Activated naive CD4-positive, alpha-beta T cell treated with anti-CD3 and anti-CD28 coated beads, Interleukin-2, amount 50 U/mL, for 16 hours (primary cell): Measurements from ENCODE around the gene FLG2.
"Not testable (repeated sequence)": the region's sequence is repeated elsewhere in the genome, so short reads cannot be mapped to it uniquely, and the experiment has no call there.

Experiments used
- DNase-seq: peaks from one replicate; pipeline ENCODE4 v3.0.0-alpha.2; 2020

Gene FLG2

DNA sequence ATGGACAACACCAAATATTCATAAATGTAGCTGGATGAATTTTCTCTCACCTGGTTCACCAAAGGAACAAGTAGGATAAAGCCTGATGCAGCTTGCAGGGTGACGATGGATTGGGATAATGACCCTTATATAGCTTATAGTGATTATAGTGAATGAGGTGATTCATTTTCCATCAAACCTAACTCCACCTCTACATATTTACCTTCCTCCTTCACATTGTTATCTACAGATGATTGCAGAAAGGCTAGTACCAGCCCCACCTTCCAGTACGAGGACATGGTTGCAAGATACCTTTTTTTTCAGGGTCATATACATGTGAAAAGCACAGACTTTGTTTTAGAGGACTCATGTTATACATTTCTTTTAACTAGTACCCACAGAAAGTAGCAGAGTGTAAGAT is at the start of gene FLG2:
FLG2 (minus strand) TSS at position 101 of the 400 bp plus-strand sequence. CDS start 1,122 bp downstream, outside the sequence.
- no peak for DNase-seq

DNA sequence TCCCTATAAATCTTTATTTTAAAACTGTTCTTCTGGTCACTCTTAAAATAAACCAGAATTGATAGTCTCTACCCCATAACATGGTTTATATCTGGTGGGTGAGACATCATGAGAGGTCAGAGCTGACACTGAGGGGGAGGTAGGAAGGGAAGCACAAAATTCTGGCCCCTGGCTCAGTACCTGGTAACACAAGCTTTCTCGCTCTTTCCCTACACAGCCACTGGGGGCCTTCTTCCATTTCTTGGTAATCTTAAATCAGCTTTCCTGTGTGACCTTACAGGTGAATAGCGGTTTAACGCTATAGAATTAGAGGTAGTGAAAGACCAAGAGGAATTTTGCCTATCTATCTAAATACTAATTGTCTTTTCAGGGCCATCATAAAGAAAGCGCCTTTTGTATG is 48.9 kb upstream of the FLG2 start:
- DNase-seq: no peak

DNA sequence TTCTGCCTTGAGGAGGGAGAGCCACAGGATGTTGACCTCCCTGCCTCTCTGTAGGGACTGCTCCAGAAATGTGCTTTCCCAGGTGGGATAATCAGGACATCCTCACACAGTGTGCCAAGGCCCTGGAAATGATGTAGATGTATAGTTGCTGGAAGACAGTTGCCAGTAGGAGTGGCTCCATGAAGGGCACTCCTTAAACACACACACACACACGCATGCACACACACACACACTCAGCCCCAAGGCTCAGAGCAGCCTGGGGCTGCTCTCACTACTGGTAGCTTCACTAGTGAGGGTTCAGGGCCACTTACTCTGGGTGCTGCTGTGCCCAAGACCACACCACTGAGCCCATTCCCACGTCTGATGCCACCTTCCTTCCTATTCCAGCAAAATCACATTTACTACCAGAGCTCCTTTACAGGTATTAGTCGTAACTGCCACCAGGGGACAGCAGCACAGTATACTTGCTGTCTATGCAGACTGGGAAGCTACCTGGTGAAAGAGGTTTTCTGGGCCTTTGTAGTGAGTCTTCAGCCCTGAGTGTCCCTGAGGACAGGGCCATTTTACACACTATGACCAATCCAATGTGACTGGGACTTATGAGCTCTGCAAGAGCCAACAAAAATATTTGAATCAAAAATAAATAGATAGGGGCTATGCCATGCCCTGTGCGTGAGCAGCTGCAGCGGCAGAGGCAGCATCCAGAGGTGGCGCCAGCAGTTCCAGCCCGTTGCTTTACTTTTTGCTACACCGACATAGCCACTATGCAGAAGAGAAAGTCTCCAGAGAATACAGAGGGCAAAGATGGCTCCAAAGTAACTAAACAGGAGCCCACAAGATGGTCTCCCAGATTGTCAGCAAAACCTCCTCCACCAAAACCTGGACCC is 39.2 kb upstream of the FLG2 start:
- DNase-seq: no peak

DNA sequence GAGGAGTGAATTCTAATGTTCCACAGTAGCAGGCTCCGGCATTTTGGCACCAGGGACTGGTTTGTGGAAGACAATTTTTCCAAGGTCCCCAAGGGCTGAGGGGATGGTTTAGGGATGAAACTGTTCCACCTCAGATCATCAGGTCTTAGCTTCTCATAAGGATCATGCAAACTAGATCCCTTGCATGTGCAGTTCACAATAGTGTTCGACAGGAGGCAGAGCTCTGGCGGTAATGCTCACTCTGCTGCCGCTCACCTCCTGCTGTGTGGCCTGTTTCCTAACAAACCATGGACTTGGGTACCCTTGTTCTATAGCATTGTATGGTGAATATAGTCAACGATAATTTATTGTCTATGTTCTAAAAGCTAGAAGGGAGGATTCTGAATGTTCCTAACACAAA is 37.7 kb upstream of the FLG2 start:
- no peak for DNase-seq

DNA sequence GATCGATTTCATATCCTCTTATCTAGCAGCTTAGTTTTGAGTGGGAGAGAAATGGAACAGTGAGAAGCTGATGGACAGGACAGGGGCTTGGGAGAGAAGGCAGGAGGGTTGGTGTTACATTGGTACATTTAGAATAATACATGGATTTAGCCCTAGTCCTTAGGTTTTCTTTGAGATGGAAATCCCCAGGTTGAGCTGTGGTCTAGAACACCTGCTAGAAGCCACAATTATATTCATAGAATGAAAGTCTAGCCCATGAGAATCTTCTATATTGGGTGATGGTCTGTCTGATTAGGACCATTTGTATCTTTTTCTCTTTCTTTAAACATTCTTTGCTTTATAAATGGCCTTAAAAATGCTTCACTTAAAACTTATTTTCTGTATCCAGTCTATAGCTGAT is 34.3 kb upstream of the FLG2 start:
- no peak for DNase-seq

DNA sequence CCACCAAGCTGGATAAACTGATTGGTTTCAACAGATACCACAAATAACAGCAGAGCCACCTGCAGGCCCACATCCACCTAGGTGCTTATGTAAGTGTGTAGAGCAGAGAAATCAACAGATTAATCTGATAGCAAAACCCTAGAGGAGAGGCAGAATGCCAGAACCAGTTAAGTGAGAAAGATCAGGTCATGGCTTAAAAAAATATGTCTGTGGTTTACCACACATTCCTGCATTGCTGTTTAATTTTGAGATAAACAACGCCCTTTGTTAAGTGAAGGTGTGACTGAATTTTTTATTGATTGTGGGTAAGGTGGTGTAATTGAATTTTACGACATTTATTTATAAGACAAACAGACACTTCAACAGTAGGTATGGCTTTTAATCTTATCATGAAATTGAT is 33.1 kb upstream of the FLG2 start:
- DNase-seq: no peak

DNA sequence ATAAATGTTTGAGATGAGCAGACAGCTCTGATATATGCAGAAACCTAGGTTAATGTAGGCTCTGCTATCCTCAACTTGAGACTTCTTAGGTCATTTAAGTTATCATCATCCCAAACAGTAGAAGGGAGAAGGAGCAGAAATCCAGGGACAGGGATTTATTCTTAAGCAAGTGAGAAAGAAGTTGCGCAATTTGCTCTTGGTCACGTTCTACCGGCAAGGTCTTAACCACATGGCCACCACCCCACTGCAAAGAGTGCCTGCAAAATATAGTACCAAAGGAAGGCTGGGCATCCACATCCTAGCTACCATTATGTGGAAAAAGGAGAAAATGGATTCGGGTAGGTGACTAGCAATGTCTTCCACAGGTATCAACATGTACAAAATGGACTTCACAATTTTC is 29.1 kb upstream of the FLG2 start:
- DNase-seq: no peak

DNA sequence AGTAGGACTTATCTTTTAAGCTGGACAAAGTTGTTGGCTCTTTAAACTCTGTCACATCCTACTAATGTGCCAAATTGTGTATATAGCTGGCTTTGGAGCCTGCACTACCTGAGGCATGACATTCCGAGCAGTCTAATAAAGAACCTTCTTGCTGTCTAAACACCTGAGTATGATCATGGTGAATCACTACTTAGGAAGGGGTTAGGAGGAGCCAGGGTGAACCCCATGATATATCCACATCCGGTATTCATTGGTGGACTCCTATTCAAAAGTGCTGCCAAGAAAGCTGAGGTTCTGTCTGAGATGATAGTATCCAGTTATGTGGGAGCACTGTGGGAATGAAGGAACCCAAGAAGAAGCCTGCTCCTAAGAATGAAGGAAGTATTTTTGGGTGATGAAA is 27.1 kb upstream of the FLG2 start:
- no peak for DNase-seq

DNA sequence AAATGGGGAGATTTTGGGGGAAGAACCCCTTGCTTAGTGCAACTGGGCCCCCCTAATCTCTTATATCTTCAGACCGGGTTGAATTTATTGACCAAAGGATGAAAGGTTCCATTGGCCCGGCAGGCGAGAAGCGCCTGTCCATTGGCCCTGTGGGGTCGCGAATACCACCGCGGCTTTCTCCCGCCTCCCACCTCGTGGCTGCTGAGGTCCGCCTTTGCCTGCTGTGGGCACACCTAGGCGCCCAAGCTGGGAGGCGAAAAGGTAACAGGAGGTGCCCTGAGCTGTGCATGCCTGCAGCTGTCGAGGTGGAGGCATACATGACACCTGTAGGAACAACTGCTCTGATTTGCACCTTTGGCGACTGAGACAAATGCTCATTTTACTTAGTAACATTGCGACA is 21.1 kb upstream of the FLG2 start:
- no peak for DNase-seq

DNA sequence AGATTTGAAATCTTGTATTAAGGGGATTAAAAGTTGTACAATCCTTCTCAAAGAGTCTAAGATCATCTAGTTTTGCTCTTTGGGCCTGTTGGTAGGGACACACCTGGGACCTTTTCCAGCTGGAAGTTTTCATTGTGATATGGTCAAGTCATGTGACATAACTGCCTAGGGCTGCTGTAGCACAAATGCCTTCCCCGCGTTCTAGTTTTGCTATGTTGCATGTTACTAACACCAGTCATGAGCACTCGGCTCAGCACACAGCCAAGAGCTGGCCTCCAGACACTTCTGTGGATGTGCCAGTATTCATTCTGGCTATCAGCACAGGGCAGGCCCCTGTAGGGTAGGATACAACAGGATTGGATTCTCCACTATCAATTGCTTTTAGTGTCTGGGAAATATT is 14.6 kb upstream of the FLG2 start:
- DNase-seq: no peak

DNA sequence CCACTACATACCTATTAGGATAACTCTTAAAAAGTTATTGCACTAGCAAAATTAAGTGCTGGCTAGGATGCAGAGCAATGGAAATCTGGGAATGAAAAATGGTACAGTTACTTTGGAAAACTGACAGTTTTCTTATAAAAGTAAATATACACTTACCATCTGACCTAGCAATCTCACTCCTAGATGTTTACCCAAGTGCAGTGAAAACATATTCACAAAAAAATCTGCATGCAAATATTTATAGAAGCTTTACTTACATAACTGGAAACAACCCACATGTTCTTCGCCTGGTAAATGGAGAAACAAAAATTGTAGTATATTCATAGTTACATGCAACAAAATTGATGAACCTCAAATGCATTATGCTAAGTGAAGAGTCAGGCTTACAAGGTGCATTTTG is 12.9 kb upstream of the FLG2 start:
- no peak for DNase-seq

DNA sequence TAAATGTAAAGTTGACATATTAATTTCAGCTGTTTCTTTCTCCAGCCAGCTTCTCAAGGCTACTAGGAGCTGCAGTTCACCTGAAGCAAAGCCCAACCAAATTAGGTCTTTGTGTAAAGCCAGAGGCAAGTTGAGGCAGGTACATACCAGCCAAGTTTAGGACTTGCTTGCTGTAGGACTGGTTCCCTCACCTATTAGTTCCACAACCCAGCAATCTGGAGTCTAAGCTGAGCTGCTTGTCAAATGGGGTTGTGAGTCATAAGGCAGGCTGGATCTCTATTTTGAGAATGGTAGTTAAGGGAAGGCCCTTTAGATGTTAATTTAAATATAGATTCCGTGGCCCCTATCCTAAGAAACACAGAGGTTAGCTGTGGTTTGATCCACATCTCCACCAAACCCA is 7.6 kb upstream of the FLG2 start:
- DNase-seq: no peak

DNA sequence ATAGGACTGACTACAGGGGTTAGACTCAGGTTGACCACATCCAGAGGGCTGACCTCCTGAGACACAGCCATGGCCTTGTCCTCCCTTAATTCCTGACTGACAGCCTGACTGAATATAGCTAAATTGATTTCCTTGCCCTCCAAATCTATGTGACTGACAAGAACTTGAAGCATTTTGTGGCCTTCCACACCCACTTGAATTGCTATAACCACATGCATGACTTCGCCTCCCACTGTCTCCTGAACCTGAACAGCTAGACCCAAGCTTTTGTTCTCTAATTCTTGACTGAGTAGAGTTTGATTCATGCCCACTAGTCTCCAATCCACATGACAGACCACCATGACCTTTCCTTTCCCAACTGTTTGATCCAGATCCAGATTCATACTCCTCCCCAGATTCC is 3.1 kb downstream of the FLG2 start:
- DNase-seq: no peak

DNA sequence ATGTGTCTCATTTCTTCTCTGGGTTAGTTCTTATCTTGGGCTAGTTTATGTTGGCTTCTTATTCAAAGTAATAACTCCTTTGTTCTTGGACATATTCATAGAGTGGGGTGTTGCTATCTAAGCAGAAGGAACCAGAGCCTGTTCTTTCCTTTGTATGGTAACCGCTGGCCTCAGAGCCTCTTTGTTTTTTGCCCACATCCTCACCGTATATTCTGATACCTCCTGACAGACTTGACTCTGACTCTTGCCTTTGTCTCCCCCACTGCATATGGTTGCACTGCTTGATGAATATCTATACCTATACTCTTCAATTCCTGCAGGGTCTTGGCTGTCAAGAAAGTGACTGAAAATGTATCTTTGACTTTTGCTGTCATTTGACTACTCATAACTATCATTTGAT is 10.2 kb downstream of the FLG2 start:
- DNase-seq: no peak

DNA sequence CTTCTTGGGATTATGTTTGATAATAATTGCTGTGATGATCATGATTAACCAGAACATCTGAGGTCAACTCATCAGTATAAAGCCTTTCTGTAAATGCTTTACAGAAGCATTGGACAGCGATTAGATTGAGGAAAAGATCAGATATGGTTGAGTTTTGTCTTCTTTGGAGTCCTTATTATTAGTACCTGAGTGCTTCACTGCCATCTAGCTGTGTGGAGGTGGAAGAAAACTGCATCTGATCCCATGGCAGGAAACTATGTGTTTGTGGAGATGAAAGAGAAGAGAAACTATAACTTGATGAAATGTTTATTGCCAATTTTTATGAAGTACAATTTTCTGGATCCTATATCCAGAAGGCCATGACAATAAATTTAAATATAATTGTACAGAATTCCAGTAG is 11.4 kb downstream of the FLG2 start:
- DNase-seq: no peak

DNA sequence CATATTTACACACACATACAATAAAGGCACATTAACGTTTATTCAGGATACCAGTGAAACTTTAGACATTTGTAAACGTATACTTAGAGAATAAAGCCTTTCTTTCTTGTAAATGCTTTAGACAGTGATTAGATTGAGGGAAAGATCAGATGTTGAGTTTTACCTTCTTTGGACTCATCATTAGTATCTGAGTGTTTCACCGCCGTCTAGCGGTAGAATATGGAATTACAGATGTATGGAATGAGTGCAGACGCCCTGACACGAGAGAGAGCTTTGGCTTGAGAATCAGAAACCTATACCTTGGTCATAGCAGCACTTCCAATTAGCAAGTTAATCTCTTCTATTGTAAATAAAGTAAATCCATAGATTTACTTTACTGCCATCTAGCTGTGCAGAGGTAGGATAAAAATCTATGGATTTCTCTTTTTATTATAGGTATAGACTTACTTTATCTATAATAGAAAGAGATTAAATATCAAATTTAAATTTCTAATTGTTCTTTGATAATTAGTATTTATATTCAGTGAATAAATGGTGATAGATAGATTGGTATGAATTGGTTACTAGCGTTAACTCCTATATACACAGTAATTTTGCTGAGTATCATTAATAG is 12.6 kb downstream of the FLG2 start:
- peak; percentile 32 for DNase-seq

DNA sequence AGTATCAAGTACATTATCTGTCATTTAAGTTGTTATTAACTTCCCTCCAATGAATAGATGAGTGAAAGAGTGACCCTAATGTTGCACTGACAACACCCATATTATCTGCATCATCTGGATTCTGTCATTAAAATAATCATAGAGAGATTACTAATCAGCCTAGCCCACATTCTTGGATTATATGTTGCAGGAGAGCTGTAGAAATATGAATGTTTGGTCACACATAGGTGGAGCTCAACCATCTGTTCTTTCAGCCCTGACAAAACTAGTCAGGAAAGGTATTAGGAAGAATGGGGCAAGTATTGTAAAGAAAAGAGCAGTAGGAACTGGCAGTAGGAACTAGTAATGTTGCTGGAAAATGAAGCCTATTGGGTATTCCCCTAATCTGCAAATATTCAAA is 15.4 kb downstream of the FLG2 start:
- no peak for DNase-seq

DNA sequence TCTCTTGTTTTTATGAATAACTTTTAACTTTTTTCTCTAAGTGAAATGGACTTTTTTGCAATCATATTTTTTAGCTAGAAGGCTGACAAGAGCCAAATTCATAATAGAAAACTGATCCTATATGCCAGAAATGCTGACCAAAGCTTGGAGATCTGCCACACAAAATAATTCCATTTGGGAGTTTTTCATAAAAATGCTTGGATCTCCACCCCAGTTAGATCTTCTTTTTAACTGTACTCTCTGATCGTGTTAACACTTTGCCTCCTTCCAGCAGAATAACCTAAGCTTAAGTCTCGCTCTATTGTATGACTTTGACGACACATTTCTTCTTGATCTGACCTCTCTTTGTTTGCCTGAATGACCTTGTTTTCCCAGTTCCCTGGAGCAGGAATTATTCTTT is 16.8 kb downstream of the FLG2 start:
- DNase-seq: no peak

DNA sequence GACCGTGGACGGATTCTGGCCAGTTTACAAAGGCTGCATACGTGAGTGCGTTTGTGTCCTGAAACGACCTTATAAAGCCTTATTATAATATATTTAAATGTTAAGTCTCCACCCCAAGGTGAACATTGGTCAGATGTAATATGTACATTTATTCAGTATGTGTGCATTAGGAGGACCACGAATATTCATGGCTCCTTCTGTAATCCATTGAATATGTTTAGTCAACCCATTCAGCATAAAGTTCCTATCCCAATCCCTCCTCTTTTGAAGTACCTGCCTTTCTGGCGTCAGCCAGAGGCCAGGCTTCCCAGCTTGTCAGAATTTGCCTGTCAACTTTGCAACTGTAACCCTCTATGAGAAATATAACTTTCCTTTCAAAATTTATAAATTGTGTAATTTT is 24.4 kb downstream of the FLG2 start:
- no peak for DNase-seq

DNA sequence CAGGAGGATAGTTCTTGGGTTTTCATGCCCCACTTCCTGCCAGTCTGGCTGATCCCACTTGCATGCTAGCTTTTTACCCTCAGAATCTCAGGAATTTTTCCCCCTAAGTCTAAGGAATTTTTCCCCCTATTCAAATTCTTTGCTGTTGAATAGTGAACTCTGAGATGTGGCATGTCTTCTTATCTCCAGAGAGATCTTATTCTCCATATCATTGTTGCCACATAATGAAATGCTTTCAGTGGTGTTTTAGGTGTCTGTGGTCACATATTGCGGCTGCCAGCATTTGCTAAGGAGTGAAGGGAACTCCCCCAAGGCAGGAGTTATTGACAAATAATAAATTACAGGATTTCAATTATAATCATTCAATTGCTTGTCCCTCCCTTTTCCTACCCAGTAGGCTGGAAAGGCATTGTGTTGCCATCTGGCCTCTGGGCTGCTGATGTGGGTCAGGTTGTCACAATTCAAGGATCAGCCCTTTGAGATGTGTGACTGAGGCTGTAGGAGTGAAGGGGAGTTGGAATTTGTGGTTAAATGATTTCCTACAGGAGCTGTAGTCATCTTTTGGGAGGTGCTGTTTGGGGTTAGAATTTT is 30.9 kb downstream of the FLG2 start:
- no peak for DNase-seq

DNA sequence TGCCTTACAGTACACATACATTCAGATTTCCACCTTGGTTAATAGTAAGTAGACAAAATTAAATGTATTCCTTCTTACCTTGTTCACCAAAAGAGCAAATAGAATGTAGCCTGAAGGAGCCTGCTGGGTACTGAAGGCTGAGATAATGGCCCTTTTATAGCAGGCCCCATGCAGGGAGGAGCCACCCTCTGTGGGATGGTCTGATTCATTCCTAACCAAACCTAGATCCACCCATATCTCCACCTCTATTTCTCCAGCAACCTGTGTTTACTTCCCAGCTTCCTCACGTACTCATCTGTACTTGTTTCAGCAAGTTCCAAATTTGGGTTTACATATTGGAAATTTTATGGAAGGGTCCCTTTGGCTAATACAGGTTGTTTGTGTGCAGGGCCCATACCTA is 34.7 kb downstream of the FLG2 start, which contains the start of gene FLG:
FLG (minus strand) TSS at position 129 of the 400 bp plus-strand sequence. CDS start 9,783 bp downstream, outside the sequence.
- no peak for DNase-seq

DNA sequence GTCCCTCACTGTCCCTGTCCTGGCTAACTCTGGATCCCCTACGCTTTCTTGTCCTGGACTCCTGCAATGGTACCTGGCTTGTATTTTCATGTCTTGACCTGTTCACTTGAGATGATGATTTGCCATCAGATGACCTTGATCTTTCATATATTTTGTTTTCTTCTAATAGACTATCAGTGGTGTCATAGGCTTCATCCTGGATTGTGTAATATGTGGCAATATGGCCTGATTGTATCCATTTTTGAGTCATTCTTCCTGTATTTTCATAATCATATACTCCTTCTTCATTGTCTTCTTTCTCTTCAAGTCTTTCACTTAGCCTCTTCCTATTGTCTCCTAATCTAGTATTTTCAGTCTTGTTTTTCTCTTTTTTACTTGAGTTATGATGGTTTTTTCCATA is 45.8 kb downstream of the FLG2 start:
- no peak for DNase-seq

DNA sequence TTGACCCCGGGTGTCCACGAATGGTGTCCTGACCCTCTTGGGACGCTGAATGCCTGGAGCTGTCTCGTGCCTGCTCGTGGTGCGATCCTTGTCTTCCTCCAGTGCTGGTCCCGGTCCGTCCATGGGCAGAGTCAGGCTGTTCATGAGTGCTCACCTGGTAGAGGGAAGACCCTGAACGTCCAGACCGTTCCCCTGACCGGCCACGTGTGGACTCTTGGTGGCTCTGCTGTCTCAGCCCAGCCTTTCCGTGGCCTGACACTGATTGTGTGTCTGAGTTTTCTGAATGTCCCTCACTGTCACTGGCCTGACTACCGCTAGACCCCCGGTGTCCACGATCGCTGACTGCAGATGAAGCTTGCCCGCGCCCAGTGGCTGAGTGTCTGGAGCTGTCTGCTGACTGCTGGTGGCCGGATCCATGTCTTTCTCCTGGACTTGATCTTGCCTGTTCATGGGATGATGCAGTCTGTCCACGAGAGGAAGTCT is 46.4 kb downstream of the FLG2 start:
- DNase-seq: no peak

DNA sequence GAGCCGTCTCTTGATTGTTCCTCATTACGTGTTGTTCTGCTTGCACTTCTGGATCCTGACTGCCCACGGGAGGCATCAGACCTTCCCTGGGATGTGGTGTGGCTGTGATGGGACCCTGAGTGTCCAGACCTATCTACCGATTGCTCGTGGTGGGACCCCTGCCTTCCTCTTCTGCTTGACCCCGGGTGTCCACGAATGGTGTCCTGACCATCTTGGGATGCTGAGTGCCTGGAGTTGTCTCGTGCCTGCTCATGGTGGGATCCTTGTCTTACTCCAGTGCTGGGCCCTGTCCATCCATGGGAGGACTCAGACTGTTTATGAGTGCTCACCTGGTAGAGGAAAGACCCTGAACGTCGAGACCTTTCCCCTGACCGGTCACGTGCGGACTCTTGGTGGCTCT is 47.6 kb downstream of the FLG2 start:
- not testable (repeated sequence) for DNase-seq
